ENCODE results near the gene LRRD1.
"Not testable (repeated sequence)": the region's sequence is repeated elsewhere in the genome, so short reads cannot be mapped to it uniquely, and the experiment has no call there.

LRRD1 gene

GRCh38 chr7:92108821-92109220 lies 70.1 kb downstream of the LRRD1 start:
- no peak for TF ChIP-seq CTCF (IDR thresholded peaks at IDR 0.05; ENCODE audit: low read length, missing control alignments)
- no peak for DNase-seq (ENCODE audit: low read depth)
- H3K4me3 ChIP-seq (replicated peaks; ENCODE audit: low read depth, low read length): no peak overlapping the region

GRCh38 chr7:92102862-92103261 lies 76.1 kb downstream of the LRRD1 start:
- not testable (repeated sequence) for H3K4me3 ChIP-seq (replicated peaks; ENCODE audit: low read depth, low read length); DNase-seq (ENCODE audit: low read depth)

GRCh38 chr7:92100534-92100933 lies 78.4 kb downstream of the LRRD1 start:
- no peak overlapping the region for H3K4me3 ChIP-seq (replicated peaks; ENCODE audit: low read depth, low read length)
- DNase-seq (ENCODE audit: low read depth): no peak
- TF ChIP-seq CTCF (IDR thresholded peaks at IDR 0.05; ENCODE audit: low read length, missing control alignments): no peak

GRCh38 chr7:92095380-92095779 lies 83.6 kb downstream of the LRRD1 start:
- no peak overlapping the region for H3K4me3 ChIP-seq (replicated peaks; ENCODE audit: low read depth, low read length)
- DNase-seq (ENCODE audit: low read depth): no peak
- no peak for TF ChIP-seq CTCF (IDR thresholded peaks at IDR 0.05; ENCODE audit: low read length, missing control alignments)

Data from fibroblast of pulmonary artery (primary cell).